ENCODE data around the gene SMIM23.

GRCh38 chr5:171821286-171821685, 35.7 kb downstream of the SMIM23 start:
- TF ChIP-seq CTCF (IDR thresholded peaks at IDR 0.05) (no peak), POLR2AphosphoS5 (IDR thresholded peaks at IDR 0.05; ENCODE audit: low read depth, low read length) (no peak)
